Lung (tissue), 12 donors: ENCODE results near the gene ASTN2. TPM values are rescaled to one million over a fixed set of nuclear protein-coding genes. Genes with fewer than 3 reads are reported as not detected.

Experiments
- ATAC-seq: fragments of 200-7000 bp; cut with Tn5 transposase; one replicate; pipeline ENCODE4 v1.9.1; 2020; ENCODE audit warnings: moderate number of reproducible peaks; ENCODE audit not compliant: insufficient read depth, low FRiP score
- DNase-seq, 3 donors: peaks; one replicate each; pipeline ENCODE4 v3.0.0-alpha.2; 2013 to 2017
- H3K27ac ChIP-seq, 2 donors: one replicate each; pipeline ENCODE4 v1.5.1; 2013; ENCODE audit warnings: mild to moderate bottlenecking in 2 of 2, moderate library complexity in 2 of 2, control low read depth in 1 of 2, inconsistent platforms in 1 of 2, low read depth in 1 of 2, low read length in 1 of 2
- H3K27me3 ChIP-seq, 3 donors: one replicate each; pipeline ENCODE4 v1.5.1; 2013; ENCODE audit warnings: low read length in 2 of 3; ENCODE audit not compliant: control insufficient read depth in 3 of 3, insufficient read depth in 3 of 3
- H3K36me3 ChIP-seq, 4 donors: one replicate each; pipeline ENCODE4 v1.5.1; 2013; ENCODE audit warnings: low read length in 4 of 4, mild to moderate bottlenecking in 1 of 4, moderate library complexity in 1 of 4; ENCODE audit not compliant: control insufficient read depth in 4 of 4, insufficient read depth in 4 of 4
- H3K4me1 ChIP-seq, 5 donors: one replicate each; pipeline ENCODE4 v1.5.1; 2013; ENCODE audit warnings: low read length in 5 of 5, mild to moderate bottlenecking in 2 of 5, moderate library complexity in 1 of 5; ENCODE audit not compliant: control insufficient read depth in 5 of 5, insufficient read depth in 5 of 5
- H3K4me3 ChIP-seq: one replicate; pipeline ENCODE4 v1.5.1; 2013; ENCODE audit warnings: mild to moderate bottlenecking, control low read depth, moderate library complexity
- H3K9ac ChIP-seq, 2 donors: one replicate each; pipeline ENCODE4 v1.5.1; 2013; ENCODE audit warnings: low read length in 2 of 2, control low read depth in 1 of 2; ENCODE audit not compliant: insufficient read depth in 1 of 2
- H3K9me3 ChIP-seq, 4 donors: one replicate each; pipeline ENCODE4 v1.5.1; 2013; ENCODE audit warnings: low read length in 3 of 4, mild to moderate bottlenecking in 1 of 4, moderate library complexity in 1 of 4; ENCODE audit not compliant: control insufficient read depth in 4 of 4, insufficient read depth in 3 of 4
- CTCF ChIP-seq: IDR thresholded peaks from 2 replicates; pipeline ENCODE4 v1.5.1; 2012; ENCODE audit warnings: mild to moderate bottlenecking; ENCODE audit errors: control extremely low read depth, extremely low read depth
- WGBS, 2 donors: extraction: QIAGEN DNeasy Blood & Tissue Kit; methylation state at CpG; one replicate each; pipeline ENCODE4 v1.1.7; 2013; 5-methylcytosine and 5-hydroxymethylcytosine counted together
- polyA plus RNA-seq, 2 donors: library from polyadenylated mRNA; stranded (reverse); fragments of 200-250 nt; gene quantifications; one replicate each; pipeline ENCODE4 v1.2.1, GENCODE V29; 2013
- total RNA-seq, 2 donors: library from RNA; depleted of rRNA in 1 of 2; stranded (reverse); fragments of >200 nt in 1 of 2; gene quantifications; one replicate each; pipeline ENCODE4 v1.2.1, GENCODE V29; 2014 to 2021
- donor health status: control.
- donor health status: control.
- donor health status: Bipolar disorder and iron deficiency.
- donor health status: healthy.
- donor health status: DM: yes; HTN: yes; CAD: no.

The ASTN2 gene
- total and polyA plus RNA-seq, 4 donors: 1.4 to 7.0 (median 3.3) TPM

- no peak for ATAC-seq
- H3K4me3 ChIP-seq: no peak overlapping the region
These were observed 16.0 kb upstream of the ASTN2 start for GRCh38 chr9:117430813-117431212.

DNA sequence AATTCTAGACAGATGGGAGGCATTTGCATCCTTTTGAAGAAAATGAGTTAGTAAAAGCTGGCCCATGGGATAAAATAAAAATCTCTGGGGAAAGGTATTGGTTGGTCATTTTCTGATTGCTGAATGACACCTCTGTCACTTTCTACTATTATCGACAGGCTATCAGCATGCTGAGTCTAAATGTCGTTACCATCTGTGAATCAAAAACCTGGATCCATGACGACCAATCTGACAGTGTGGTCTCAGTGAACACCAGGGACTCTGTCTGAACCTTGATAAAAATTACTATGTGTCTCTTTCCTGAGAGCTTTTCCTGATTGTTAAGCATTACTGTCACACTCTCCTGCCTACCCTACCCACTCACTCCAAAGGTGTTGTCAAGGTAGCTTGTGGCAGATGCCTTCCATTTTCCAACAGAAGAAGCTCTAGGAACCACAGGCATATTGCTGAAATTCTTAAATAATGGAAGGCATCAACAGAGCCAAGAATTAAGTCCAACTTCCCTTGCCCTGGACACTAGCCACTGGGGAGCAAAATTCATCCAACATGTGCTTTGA, 12.6 kb upstream of the ASTN2 start:
- Histone ChIP-seq H3K9me3 (peaks cover 0 to 5% (median under 1%) of the 10 kb centered on the region in 4 donors), H3K9ac (no peak overlapping the region), H3K4me3 (no peak overlapping the region), H3K4me1 (no peaks in the 10 kb centered on the region), H3K36me3 (no peaks in the 10 kb centered on the region), H3K27ac (no peak overlapping the region), H3K27me3 (peaks cover 0 to 20% (median 3%) of the 10 kb centered on the region in 3 donors)
- no peak for DNase-seq
- 79 to 91% methylated on average over 3 of the region's 3 CpGs for WGBS, 2 donors
- TF ChIP-seq CTCF: no peak
- no peak for ATAC-seq

More at GRCh38 chr9:117430813-117431212, 16.0 kb upstream of the ASTN2 start:
- peaks cover 0 to 3% (median 2%) of the 10 kb centered on the region in 3 donors for H3K27me3 ChIP-seq
- DNase-seq: no peak
- WGBS, 2 donors: 89 to 90% methylated on average over 2 of the region's 2 CpGs
- H3K27ac ChIP-seq: no peak overlapping the region
- H3K9me3 ChIP-seq: peaks cover 0 to 5% (median under 1%) of the 10 kb centered on the region in 4 donors
- no peak for TF ChIP-seq CTCF
- no peaks in the 10 kb centered on the region for H3K36me3 ChIP-seq
- no peaks in the 10 kb centered on the region for H3K4me1 ChIP-seq
- no peak overlapping the region for H3K9ac ChIP-seq

DNA sequence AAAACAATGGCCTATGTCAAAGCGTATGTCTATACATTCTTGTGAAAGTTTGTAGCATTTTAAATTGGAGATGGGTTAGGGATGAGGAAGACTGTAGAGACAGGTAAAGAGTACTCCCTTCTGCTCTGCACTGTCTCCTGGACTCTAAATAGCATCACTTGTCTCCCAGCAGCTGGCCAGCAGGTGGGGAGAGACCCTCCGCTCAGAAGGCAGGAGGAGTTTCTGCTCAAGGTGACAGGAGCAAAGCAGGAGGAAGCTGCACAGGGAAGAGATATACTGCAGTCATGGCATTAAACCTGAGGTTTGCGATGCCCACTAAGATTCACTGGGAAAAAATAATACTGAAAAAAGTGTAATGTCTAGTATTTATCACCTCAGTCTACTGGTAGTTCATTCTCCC, 10.7 kb upstream of the ASTN2 start:
- WGBS, 2 donors: 70 to 77% methylated on average over 3 of the region's 3 CpGs
- no peak overlapping the region for H3K9ac ChIP-seq
- no peak overlapping the region for H3K27ac ChIP-seq
- no peak overlapping the region for H3K4me3 ChIP-seq
- no peak for DNase-seq
- H3K4me1 ChIP-seq: no peaks in the 10 kb centered on the region
- H3K36me3 ChIP-seq: no peaks in the 10 kb centered on the region
- no peak for TF ChIP-seq CTCF
- peaks cover 0 to 5% (median under 1%) of the 10 kb centered on the region in 4 donors for H3K9me3 ChIP-seq
- H3K27me3 ChIP-seq: peaks cover 0 to 30% (median 9%) of the 10 kb centered on the region in 3 donors
- no peak for ATAC-seq

DNA sequence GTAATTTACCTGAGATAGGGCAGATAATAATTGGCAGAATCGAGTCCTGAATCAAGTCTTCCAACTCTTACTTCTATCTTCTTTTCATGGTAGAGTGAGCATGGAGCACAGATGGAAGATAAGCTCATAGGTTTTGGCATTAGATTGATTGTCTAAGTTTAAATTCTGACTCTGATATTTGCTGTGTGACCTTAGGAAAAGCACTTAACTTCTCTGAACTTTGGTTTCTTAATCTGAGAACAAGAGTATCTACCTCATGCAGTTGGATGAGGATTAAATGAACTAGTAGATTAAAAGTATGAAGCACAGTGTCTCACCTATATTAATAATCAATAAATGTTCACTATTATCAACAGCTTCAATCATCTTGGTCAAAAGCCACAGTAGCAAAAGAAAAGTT, 9.4 kb upstream of the ASTN2 start:
- ATAC-seq (no peak), DNase-seq (no peak)
- Histone ChIP-seq H3K4me1 (no peaks in the 10 kb centered on the region), H3K27me3 (peaks cover 0 to 40% (median 19%) of the 10 kb centered on the region in 3 donors), H3K9ac (no peak overlapping the region), H3K36me3 (no peaks in the 10 kb centered on the region), H3K27ac (no peak overlapping the region), H3K4me3 (no peak overlapping the region), H3K9me3 (peaks cover 0 to 5% (median under 1%) of the 10 kb centered on the region in 4 donors)
- 68 to 83% methylated on average over 1 of the region's 1 CpG for WGBS, 2 donors
- TF ChIP-seq CTCF: no peak
